Adrenal gland (tissue), 12 donors: ENCODE results near the gene PUS7. TPM values are rescaled to one million over a fixed set of nuclear protein-coding genes. Genes with fewer than 3 reads are reported as not detected.
"Not testable (repeated sequence)": the region's sequence is repeated elsewhere in the genome, so short reads cannot be mapped to it uniquely, and the experiment has no call there.

Source experiments
- DNase-seq, 7 donors: peaks; one replicate each; pipeline ENCODE4 v3.0.0-alpha.2; 2019 to 2020
- H3K27ac ChIP-seq, 5 donors: fragments of 200-600 bp; sonication (generic) in 4 of 5; 1 replicate in 3 of 5; 2 replicates in 2 of 5; pipeline versions ENCODE4 v1.5.1 to v1.8.0; 2016 to 2020; ENCODE audit warnings: mild to moderate bottlenecking in 1 of 5
- H3K27me3 ChIP-seq: fragments of 200-600 bp; 2 replicates; pipeline ENCODE4 v1.8.0; 2021
- H3K36me3 ChIP-seq, 2 donors: fragments of 200-600 bp; replicated peaks in 1 of 2; 1 replicate in 1 of 2; 2 replicates in 1 of 2; pipeline versions ENCODE4 v1.5.1 to v1.8.0; 2018 to 2022
- H3K4me1 ChIP-seq, 2 donors: fragments of 200-600 bp; replicated peaks in 1 of 2; 1 replicate in 1 of 2; 2 replicates in 1 of 2; pipeline versions ENCODE4 v1.5.1 to v1.8.0; 2018 to 2021
- H3K4me3 ChIP-seq, 4 donors: fragments of 200-600 bp; sonication (generic) in 3 of 4; one replicate each; pipeline ENCODE4 v1.5.1; 2016 to 2018
- H3K9me3 ChIP-seq, 3 donors: fragments of 200-600 bp; sonication (generic) in 1 of 3; replicated peaks in 1 of 3; 1 replicate in 2 of 3; 2 replicates in 1 of 3; pipeline versions ENCODE4 v1.5.1 to v1.8.0; 2016 to 2021
- CTCF ChIP-seq, 6 experiments: fragments of 450-650 bp in 4 of 6; fragments of 200-600 bp in 2 of 6; sonication (generic) in 1 of 6; IDR thresholded peaks; 1 replicate in 5 of 6; 2 replicates in 1 of 6; pipeline versions ENCODE4 v1.5.1 to v1.8.0; 2016 to 2021; ENCODE audit warnings: antibody characterized with exemption in 6 of 6, mild to moderate bottlenecking in 2 of 6, moderate library complexity in 1 of 6
- POLR2A ChIP-seq, 2 donors: fragments of 450-650 bp; IDR thresholded peaks; one replicate each; pipeline ENCODE4 v1.6.1; 2017; ENCODE audit warnings: antibody characterized with exemption in 2 of 2, mild to moderate bottlenecking in 2 of 2, moderate library complexity in 1 of 2
- WGBS, 4 donors: extraction: QIAGEN DNeasy Blood & Tissue Kit in 2 of 4; methylation state at CpG; one replicate each; pipeline versions ENCODE4 v1.1.5 to v1.1.7; 2013 to 2017; 5-methylcytosine and 5-hydroxymethylcytosine counted together
- intact Hi-C, 2 donors: fragments of 100-400 bp; cut with DNase I; formaldehyde crosslinking; loops; one replicate each; pipeline versions ENCODE4 v1.14.1 to v1.15.0; 2022 to 2023
- polyA plus RNA-seq, 3 donors: library from polyadenylated mRNA; stranded (reverse); fragments of 200-250 nt in 2 of 3; fragments of 350-450 nt in 1 of 3; fragmentation: Illumina TruSeq in 1 of 3; extraction: RNeasy Lipid Tissue Mini Kit (QIAGEN cat#74804) in 1 of 3; gene quantifications; one replicate each; pipeline ENCODE4 v1.2.3, GENCODE V29; 2013 to 2014
- total RNA-seq, 9 donors: library from RNA; depleted of rRNA in 4 of 9; stranded (reverse); fragments of >200 nt in 4 of 9; fragments of 120-200 nt in 1 of 9; fragmentation: NEBNext Ultra II Directional in 1 of 9; extraction: Animal tissue kit (Norgen Biotek cat#: 25700) in 1 of 9; gene quantifications; one replicate each; pipeline versions ENCODE4 v1.1.0 to v1.2.4, GENCODE V29; 2013 to 2023
- donor health status: healthy with polysubstance abuse.
- donor health status: Bipolar disorder and iron deficiency.
- donor health status: DM: yes; HTN: yes; CAD: no.
- donor health status: DM: no; HTN: no; CAD: no.
- donor health status: DM: no; HTN: no; CAD: no.
- donor health status: DM: yes; HTN: yes; CAD: no.

PUS7 gene
- total and polyA plus RNA-seq, 12 donors: 2.6 to 15.3 (median 6.0) TPM

- H3K27ac ChIP-seq: no peak overlapping the region
- intact Hi-C loops: no loop called here
- no peak overlapping the region for H3K4me3 ChIP-seq
- TF ChIP-seq POLR2A (IDR thresholded peaks at IDR 0.05) (no peak), CTCF (IDR thresholded peaks at IDR 0.05) (no peak)
- peaks cover 8 to 15% of the 10 kb centered on the region in 2 donors for H3K4me1 ChIP-seq
- no peak for DNase-seq
- no peaks in the 10 kb centered on the region for H3K9me3 ChIP-seq
- no peaks in the 10 kb centered on the region for H3K27me3 ChIP-seq
- H3K36me3 ChIP-seq: no peaks in the 10 kb centered on the region
- WGBS, 4 donors: 90 to 95% (median 92%) methylated on average over 18 to 20 of the region's 20 CpGs
Measured at GRCh38 chr7:105530546-105530945, 8.5 kb upstream of the PUS7 start.

- Histone ChIP-seq H3K36me3 (no peaks in the 10 kb centered on the region), H3K9me3 (no peaks in the 10 kb centered on the region), H3K4me3 (no peak overlapping the region), H3K27ac (no peak overlapping the region), H3K27me3 (no peaks in the 10 kb centered on the region), H3K4me1 (peaks cover 8 to 15% of the 10 kb centered on the region in 2 donors)
- TF ChIP-seq POLR2A (IDR thresholded peaks at IDR 0.05) (no peak), CTCF (IDR thresholded peaks at IDR 0.05) (no peak)
- WGBS, 4 donors: 87 to 93% (median 92%) methylated on average over 8 to 10 of the region's 10 CpGs
- no peak for DNase-seq
- intact Hi-C loops: no loop called here
Measured at GRCh38 chr7:105530126-105530525, 8.1 kb upstream of the PUS7 start.

- intact Hi-C loops, DNase-seq, H3K4me3 ChIP-seq, H3K27me3 ChIP-seq, H3K4me1 ChIP-seq, H3K27ac ChIP-seq, H3K36me3 ChIP-seq, H3K9me3 ChIP-seq: not testable (repeated sequence)
- 82 to 97% (median 94%) methylated on average over 5 of the region's 5 CpGs for WGBS, 4 donors
Measured at GRCh38 chr7:105527737-105528136, 5.7 kb upstream of the PUS7 start.

GRCh38 chr7:105524840-105525239 lies 2.8 kb upstream of the PUS7 start:
- H3K4me3 ChIP-seq: no peak overlapping the region
- TF ChIP-seq POLR2A (IDR thresholded peaks at IDR 0.05) (no peak), CTCF (IDR thresholded peaks at IDR 0.05) (no peak)
- no peak overlapping the region for H3K27ac ChIP-seq
- DNase-seq: no peak
- H3K4me1 ChIP-seq: peaks cover 12 to 14% of the 10 kb centered on the region in 2 donors
- no peaks in the 10 kb centered on the region for H3K9me3 ChIP-seq
- intact Hi-C loops: no loop called here
- no peaks in the 10 kb centered on the region for H3K36me3 ChIP-seq
- no peaks in the 10 kb centered on the region for H3K27me3 ChIP-seq
- WGBS, 4 donors: 72 to 84% (median 74%) methylated on average over 3 to 4 of the region's 4 CpGs

GRCh38 chr7:105524423-105524822 lies 2.4 kb upstream of the PUS7 start:
- DNase-seq, intact Hi-C loops, H3K27me3 ChIP-seq, H3K27ac ChIP-seq, H3K9me3 ChIP-seq, H3K36me3 ChIP-seq, H3K4me3 ChIP-seq: not testable (repeated sequence)
- WGBS, 4 donors: 90 to 96% (median 93%) methylated on average over 11 of the region's 11 CpGs
- H3K4me1 ChIP-seq: peaks cover 12 to 14% of the 10 kb centered on the region in 2 donors
